ENCODE results near the gene SLC7A5. TPM values are rescaled to one million over a fixed set of nuclear protein-coding genes. Genes with fewer than 3 reads are reported as not detected.
"Not testable (repeated sequence)": the region's sequence is repeated elsewhere in the genome, so short reads cannot be mapped to it uniquely, and the experiment has no call there.

SLC7A5 gene
- total RNA-seq, 1 donor from 2014 or later: 271 TPM

DNA sequence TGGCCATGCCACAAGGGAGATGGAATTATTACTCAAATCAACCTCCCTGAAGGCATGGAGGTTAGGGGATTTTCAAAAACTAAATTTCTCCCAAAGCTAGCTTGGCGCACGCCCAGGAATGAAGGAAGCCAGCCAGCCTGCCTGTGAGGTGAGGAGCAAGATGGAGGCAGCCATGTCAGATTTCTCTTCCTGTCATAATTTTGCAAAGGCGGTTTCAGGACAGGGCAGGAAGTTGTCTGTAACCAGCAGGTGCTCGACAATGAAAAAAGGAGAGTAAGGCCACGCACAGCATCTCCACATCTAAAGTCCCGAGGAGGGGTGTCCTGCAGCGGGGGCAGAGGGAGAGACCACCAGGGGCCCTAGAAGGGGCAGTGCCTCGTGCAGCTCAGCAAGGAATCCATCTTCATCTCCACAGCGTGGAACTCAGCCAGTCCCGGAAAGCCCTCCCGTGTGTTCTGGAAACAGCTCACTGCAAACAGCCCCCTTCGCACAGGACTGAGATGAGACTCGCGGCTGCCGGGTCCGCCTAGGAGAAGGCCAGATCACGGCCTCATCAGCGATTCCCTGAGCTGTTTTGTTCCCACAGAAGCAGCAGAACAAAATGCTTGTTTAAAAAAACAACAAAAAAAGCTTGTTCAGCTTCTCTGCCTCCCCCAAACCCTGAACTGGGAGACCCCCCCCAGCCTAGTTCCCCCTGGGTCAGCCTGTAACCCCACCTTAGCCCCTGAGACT is 47.8 kb downstream of the SLC7A5 start:
- H3K27ac Mint-ChIP-seq: no peak overlapping the region
- H3K36me3 Mint-ChIP-seq (ENCODE audit: low read depth): peaks cover 6% of the 10 kb centered on the region
- peaks cover 22% of the 10 kb centered on the region for H3K9me3 Mint-ChIP-seq
- H3K4me3 Mint-ChIP-seq (ENCODE audit: low read depth): no peak overlapping the region
- no peak for DNase-seq (ENCODE audit: low spot score)
- intact Hi-C loops (cut with micrococcal nuclease): no loop called here
- H3K27me3 Mint-ChIP-seq (ENCODE audit: low read depth): no peaks in the 10 kb centered on the region
- peaks cover 5% of the 10 kb centered on the region for H3K4me1 Mint-ChIP-seq (ENCODE audit: low read depth)

DNA sequence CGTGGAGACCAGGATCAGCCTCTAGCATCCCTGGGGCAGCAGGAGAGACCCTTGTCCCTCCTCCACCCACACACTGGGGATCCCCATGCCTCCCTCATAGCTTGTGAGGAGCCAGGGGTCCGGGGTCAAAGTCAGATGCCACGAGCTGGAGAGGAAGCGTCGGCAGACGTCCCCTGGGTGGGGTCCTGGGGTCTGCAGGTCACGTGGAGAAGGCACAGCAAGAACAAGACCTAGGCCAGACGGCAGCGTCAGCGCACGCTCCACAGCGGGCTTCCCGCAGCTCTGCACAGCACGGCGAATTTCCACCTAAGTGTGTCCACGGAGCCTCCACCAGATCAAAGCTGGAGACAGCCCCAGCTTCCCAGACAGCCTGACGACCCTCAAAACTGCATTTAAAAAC is 49.3 kb downstream of the SLC7A5 start:
- H3K4me3 Mint-ChIP-seq (ENCODE audit: low read depth): no peak overlapping the region
- H3K4me1 Mint-ChIP-seq (ENCODE audit: low read depth): peaks cover 5% of the 10 kb centered on the region
- H3K27ac Mint-ChIP-seq: no peak overlapping the region
- no peak for DNase-seq (ENCODE audit: low spot score)
- intact Hi-C loops (cut with micrococcal nuclease): no loop called here
- peaks cover 6% of the 10 kb centered on the region for H3K36me3 Mint-ChIP-seq (ENCODE audit: low read depth)
- no peaks in the 10 kb centered on the region for H3K27me3 Mint-ChIP-seq (ENCODE audit: low read depth)
- H3K9me3 Mint-ChIP-seq: peaks cover 24% of the 10 kb centered on the region

DNA sequence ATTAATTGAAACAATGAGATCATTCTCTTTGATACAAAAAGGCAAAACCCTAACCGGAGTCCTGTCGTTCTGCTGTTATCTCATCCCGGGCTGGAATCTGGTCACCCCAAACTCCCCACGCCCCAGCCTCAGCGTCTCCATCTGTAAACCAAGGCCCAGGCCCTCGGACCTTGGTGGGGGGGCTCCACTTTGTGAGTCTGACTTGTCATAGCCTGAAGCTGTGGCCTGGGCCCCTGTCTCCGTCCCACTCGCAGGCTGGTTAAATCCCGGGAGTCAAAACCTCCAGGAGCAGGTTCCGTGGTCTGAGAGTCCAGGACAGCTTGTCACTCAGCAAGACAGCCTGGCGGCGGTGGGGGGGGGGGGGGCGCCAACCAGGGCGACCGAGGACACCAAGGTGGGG is 50.0 kb downstream of the SLC7A5 start:
- no peaks in the 10 kb centered on the region for H3K27me3 Mint-ChIP-seq (ENCODE audit: low read depth)
- H3K36me3 Mint-ChIP-seq (ENCODE audit: low read depth): peaks cover 6% of the 10 kb centered on the region
- peaks cover 24% of the 10 kb centered on the region for H3K9me3 Mint-ChIP-seq
- no peak overlapping the region for H3K4me3 Mint-ChIP-seq (ENCODE audit: low read depth)
- peaks cover 5% of the 10 kb centered on the region for H3K4me1 Mint-ChIP-seq (ENCODE audit: low read depth)
- H3K27ac Mint-ChIP-seq: no peak overlapping the region
- no peak for DNase-seq (ENCODE audit: low spot score)
- intact Hi-C loops (cut with micrococcal nuclease): no loop called here

GRCh38 chr16:87818533-87819161 is 50.7 kb downstream of the SLC7A5 start:
- no peak overlapping the region for H3K27ac Mint-ChIP-seq
- peaks cover 24% of the 10 kb centered on the region for H3K9me3 Mint-ChIP-seq
- intact Hi-C loops (cut with micrococcal nuclease): no loop called here
- H3K4me1 Mint-ChIP-seq (ENCODE audit: low read depth): peaks cover 5% of the 10 kb centered on the region
- H3K27me3 Mint-ChIP-seq (ENCODE audit: low read depth): no peaks in the 10 kb centered on the region
- no peak for DNase-seq (ENCODE audit: low spot score)
- H3K4me3 Mint-ChIP-seq (ENCODE audit: low read depth): no peak overlapping the region
- peaks cover 6% of the 10 kb centered on the region for H3K36me3 Mint-ChIP-seq (ENCODE audit: low read depth)

- H3K36me3 Mint-ChIP-seq (ENCODE audit: low read depth): peaks cover 6% of the 10 kb centered on the region
- no peak for DNase-seq (ENCODE audit: low spot score)
- intact Hi-C loops (cut with micrococcal nuclease): no loop called here
- no peaks in the 10 kb centered on the region for H3K27me3 Mint-ChIP-seq (ENCODE audit: low read depth)
- H3K9me3 Mint-ChIP-seq: peaks cover 24% of the 10 kb centered on the region
- H3K4me1 Mint-ChIP-seq (ENCODE audit: low read depth): peaks cover 5% of the 10 kb centered on the region
- no peak overlapping the region for H3K27ac Mint-ChIP-seq
- H3K4me3 Mint-ChIP-seq (ENCODE audit: low read depth): no peak overlapping the region
These were observed 51.4 kb downstream of the SLC7A5 start for GRCh38 chr16:87817910-87818309.

- intact Hi-C loops (cut with micrococcal nuclease); H3K36me3 Mint-ChIP-seq (ENCODE audit: low read depth); H3K4me3 Mint-ChIP-seq (ENCODE audit: low read depth); H3K4me1 Mint-ChIP-seq (ENCODE audit: low read depth); H3K27ac Mint-ChIP-seq; DNase-seq (ENCODE audit: low spot score); H3K27me3 Mint-ChIP-seq (ENCODE audit: low read depth): not testable (repeated sequence)
- H3K9me3 Mint-ChIP-seq: peaks cover 24% of the 10 kb centered on the region
These were observed 51.9 kb downstream of the SLC7A5 start for GRCh38 chr16:87817370-87817769.

DNA sequence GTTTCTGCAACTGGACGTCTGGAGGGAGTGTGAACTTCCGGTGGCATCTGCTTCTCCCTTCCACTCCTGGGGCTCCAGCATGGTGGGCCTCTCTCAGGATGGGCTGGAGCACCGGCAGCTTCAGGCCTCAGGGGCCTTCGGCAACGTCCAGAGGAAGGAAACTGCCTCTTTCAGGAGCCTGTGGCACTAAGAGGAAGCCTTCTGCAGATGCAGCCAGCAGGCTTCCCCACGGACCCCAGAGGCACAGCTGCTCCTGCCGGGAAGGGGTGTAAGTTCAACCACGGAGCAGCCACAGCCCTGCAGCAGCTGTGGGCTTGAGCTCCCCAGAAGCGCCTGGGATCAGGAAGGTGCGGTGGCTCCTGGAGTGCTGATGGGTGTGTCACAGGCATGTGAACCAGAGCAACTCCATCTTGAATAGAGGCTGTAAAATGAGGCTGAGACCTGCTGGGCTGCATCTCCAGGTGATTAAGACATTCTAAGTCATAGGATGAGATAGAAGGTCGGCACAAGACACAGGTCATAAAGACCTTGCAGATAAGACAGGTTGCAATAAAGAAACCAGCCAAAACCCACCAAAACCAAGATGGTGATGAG is 52.7 kb downstream of the SLC7A5 start:
- Mint-ChIP-seq H3K36me3 (ENCODE audit: low read depth) (peaks cover 6% of the 10 kb centered on the region), H3K27ac (no peak overlapping the region), H3K9me3 (peaks cover 24% of the 10 kb centered on the region), H3K4me1 (ENCODE audit: low read depth) (peaks cover 8% of the 10 kb centered on the region), H3K4me3 (ENCODE audit: low read depth) (no peak overlapping the region), H3K27me3 (ENCODE audit: low read depth) (no peaks in the 10 kb centered on the region)
- intact Hi-C loops (cut with micrococcal nuclease): no loop called here
- DNase-seq (ENCODE audit: low spot score): no peak

- no peak for DNase-seq (ENCODE audit: low spot score)
- peaks cover 24% of the 10 kb centered on the region for H3K9me3 Mint-ChIP-seq
- no peak overlapping the region for H3K4me3 Mint-ChIP-seq (ENCODE audit: low read depth)
- H3K4me1 Mint-ChIP-seq (ENCODE audit: low read depth): peaks cover 13% of the 10 kb centered on the region
- H3K27ac Mint-ChIP-seq: no peak overlapping the region
- H3K36me3 Mint-ChIP-seq (ENCODE audit: low read depth): peaks cover 6% of the 10 kb centered on the region
- H3K27me3 Mint-ChIP-seq (ENCODE audit: low read depth): no peaks in the 10 kb centered on the region
- intact Hi-C loops (cut with micrococcal nuclease): no loop called here
These were observed 53.7 kb downstream of the SLC7A5 start for GRCh38 chr16:87815567-87815966.

DNA sequence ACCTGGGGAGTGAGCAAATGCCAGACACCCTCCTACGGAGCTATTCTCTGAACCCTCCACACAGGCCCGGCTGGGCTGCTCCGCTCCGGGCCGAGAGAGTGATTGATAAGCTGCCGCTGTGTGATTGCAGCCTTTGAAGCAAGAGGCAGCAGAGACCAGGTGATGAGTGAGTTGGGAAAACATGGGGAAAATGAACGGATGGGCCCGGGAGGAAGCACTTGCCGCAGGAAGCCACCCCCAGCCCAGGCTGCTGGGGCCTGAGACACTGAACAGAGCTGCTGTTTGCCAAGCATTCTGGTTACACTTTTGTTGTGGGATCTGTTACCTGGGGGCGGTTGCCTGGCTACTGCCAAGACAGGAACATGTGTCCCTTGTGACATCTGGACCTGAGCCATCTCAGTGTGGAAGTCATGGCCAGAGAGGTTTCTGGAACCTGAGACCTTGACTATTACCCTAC is 57.1 kb downstream of the SLC7A5 start:
- peaks cover 23% of the 10 kb centered on the region for H3K4me1 Mint-ChIP-seq (ENCODE audit: low read depth)
- intact Hi-C loops (cut with micrococcal nuclease): no loop called here

DNA sequence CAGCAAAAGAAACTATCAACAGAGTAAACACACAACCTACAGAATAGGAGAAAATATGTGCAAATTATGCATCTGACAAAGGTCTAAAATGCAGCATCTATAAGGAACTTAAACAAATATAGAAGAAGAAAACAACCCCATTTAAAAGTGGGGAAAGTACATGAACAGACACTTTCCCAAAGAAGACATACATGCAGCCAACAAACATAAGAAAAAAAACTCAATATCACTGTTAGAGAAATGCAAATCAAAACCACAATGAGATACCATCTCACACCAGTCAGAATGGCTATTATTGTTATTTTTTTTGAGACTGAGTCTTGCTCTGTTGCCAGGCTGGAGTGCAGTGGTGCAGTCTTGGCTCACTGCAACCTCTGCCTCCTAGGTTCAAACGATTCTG is 57.9 kb downstream of the SLC7A5 start:
- H3K27me3 Mint-ChIP-seq (ENCODE audit: low read depth); H3K4me3 Mint-ChIP-seq (ENCODE audit: low read depth); DNase-seq (ENCODE audit: low spot score); H3K9me3 Mint-ChIP-seq; H3K36me3 Mint-ChIP-seq (ENCODE audit: low read depth); intact Hi-C loops (cut with micrococcal nuclease); H3K27ac Mint-ChIP-seq: not testable (repeated sequence)
- H3K4me1 Mint-ChIP-seq (ENCODE audit: low read depth): peaks cover 29% of the 10 kb centered on the region

More for the DNA sequence above, 57.1 kb downstream of the SLC7A5 start:
- Mint-ChIP-seq H3K4me3 (ENCODE audit: low read depth) (no peak overlapping the region), H3K9me3 (peaks cover 9% of the 10 kb centered on the region), H3K27ac (no peak overlapping the region), H3K27me3 (ENCODE audit: low read depth) (no peaks in the 10 kb centered on the region), H3K36me3 (ENCODE audit: low read depth) (no peaks in the 10 kb centered on the region)
- DNase-seq (ENCODE audit: low spot score): no peak

GRCh38 chr16:87809150-87809902 is 60.0 kb downstream of the SLC7A5 start:
- peaks cover 33% of the 10 kb centered on the region for H3K4me1 Mint-ChIP-seq (ENCODE audit: low read depth)
- intact Hi-C loops (cut with micrococcal nuclease): no loop called here
- H3K27me3 Mint-ChIP-seq (ENCODE audit: low read depth): no peaks in the 10 kb centered on the region
- H3K4me3 Mint-ChIP-seq (ENCODE audit: low read depth): no peak overlapping the region
- H3K9me3 Mint-ChIP-seq: no peaks in the 10 kb centered on the region
- no peaks in the 10 kb centered on the region for H3K36me3 Mint-ChIP-seq (ENCODE audit: low read depth)
- H3K27ac Mint-ChIP-seq: no peak overlapping the region
- no peak for DNase-seq (ENCODE audit: low spot score)

GRCh38 chr16:87808108-87808507 is 61.2 kb downstream of the SLC7A5 start:
- no peak for DNase-seq (ENCODE audit: low spot score)
- Mint-ChIP-seq H3K27ac (no peak overlapping the region), H3K9me3 (no peaks in the 10 kb centered on the region), H3K27me3 (ENCODE audit: low read depth) (no peaks in the 10 kb centered on the region), H3K36me3 (ENCODE audit: low read depth) (no peaks in the 10 kb centered on the region), H3K4me1 (ENCODE audit: low read depth) (peaks cover 33% of the 10 kb centered on the region), H3K4me3 (ENCODE audit: low read depth) (no peak overlapping the region)
- intact Hi-C loops (cut with micrococcal nuclease): no loop called here

Data from activated T-helper 2 cell treated with anti-CD3 and anti-CD28 coated beads, Interferon-gamma antibody, Interleukin-2, Interleukin-4, amounts not matched to agents 10 μg/mL and 5 μg/mL and 100 μg/mL, durations not matched to agents 14 hours and 24 hours and 36 hours (primary cell).